ENCODE measurements around the gene PSKH1.
A peak's percentile ranks its signal among the peaks of the same experiment; 100 is the strongest.
"Not testable (repeated sequence)": the region's sequence is repeated elsewhere in the genome, so short reads cannot be mapped to it uniquely, and the experiment has no call there.

The PSKH1 gene

GRCh38 chr16:67935402-67936123 is 42.5 kb downstream of the PSKH1 start:
- intact Hi-C loops (cut with DNase I), result loop anchor here (5.0 to 10.0 kb wide), 2 partner anchors 89 to 107 kb away; partner anchors contain the start of genes DDX28 and DUS2
- peak; percentile 90 to 100 (median 98) for DNase-seq

- peak in 5 of 10 donors; percentile 42 to 82 (median 49) for DNase-seq
- intact Hi-C loops (cut with DNase I), result loop anchor here (5.0 to 10.0 kb wide), 2 partner anchors 88 to 106 kb away; partner anchors contain the start of genes DDX28 and DUS2
These were observed 43.2 kb downstream of the PSKH1 start, which contains the start of gene PSMB10 for GRCh38 chr16:67936124-67936879. Gene PSMB10 (minus strand): TSS chr16:67936850. CDS start chr16:67936749, 101 bp downstream.

GRCh38 chr16:67936880-67937605 is 44.0 kb downstream of the PSKH1 start:
- no peak for DNase-seq
- intact Hi-C loops (cut with DNase I), result loop anchor here (5.0 to 10.0 kb wide), 2 partner anchors 88 to 105 kb away; partner anchors contain the start of genes DDX28 and DUS2

DNA sequence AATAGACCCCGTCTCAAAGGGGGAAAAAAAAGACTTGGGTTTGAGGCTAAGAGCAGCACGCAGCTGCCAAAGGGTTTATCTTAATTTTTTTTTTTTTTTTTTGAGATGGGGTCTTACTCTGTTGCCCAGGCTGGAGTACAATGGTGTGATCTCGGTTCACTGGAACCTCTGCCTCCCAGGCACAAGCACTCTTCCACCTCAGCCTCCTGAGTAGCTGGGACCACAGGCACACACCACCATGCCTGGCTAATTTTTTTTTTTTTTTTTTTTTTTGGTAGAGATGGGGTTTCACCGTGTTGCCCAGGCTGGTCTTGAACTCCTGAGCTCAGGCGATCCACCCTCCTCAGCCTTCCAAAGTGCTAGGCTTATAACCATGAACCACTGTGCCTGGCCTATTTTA is 44.7 kb downstream of the PSKH1 start:
- DNase-seq, result not testable (repeated sequence)
- intact Hi-C loops (cut with DNase I), result loop anchor here (5.0 to 10.0 kb wide), 2 partner anchors 87 to 105 kb away; partner anchors contain the start of genes DDX28 and DUS2

- DNase-seq, result no peak
- intact Hi-C loops (cut with DNase I), result loop anchor here (5.0 to 10.0 kb wide), 2 partner anchors 85 to 103 kb away; partner anchors contain the start of genes DDX28 and DUS2
These were observed 46.7 kb downstream of the PSKH1 start for GRCh38 chr16:67939507-67940445.

DNA sequence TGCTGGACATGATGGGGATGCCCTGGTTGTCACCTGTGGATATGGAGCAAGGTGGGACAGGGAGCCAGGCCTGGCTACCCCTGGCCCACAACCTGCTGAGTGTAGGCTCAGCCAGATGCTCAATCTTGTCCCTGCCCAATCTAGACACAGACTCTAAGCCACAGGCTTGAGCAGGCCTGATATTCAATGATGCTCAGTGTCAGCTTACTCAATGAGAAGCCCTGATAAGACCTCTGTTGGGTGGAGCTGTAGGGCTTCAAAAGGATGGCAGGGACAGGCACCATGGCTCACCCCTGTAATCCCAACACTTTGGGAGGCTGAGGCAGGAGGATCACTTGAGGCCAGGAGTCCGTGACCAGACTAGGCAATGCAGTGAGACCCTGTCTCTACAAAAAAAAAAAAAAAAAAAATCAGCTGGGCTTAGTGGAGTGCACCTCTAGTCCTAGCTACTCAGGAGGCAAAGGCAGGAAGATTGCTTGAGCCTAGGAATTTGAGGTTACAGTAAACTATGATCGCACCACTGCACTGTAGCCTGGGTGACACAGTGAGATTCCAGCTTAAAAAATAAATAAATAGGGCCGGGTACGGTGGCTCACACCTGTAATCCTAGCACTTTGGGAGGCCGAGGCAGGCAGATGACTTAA is 47.5 kb downstream of the PSKH1 start:
- DNase-seq, result no peak
- intact Hi-C loops (cut with DNase I), result no loop called here

- intact Hi-C loops (cut with DNase I), result no loop called here
These were observed 48.6 kb downstream of the PSKH1 start for GRCh38 chr16:67941469-67942199.

DNA sequence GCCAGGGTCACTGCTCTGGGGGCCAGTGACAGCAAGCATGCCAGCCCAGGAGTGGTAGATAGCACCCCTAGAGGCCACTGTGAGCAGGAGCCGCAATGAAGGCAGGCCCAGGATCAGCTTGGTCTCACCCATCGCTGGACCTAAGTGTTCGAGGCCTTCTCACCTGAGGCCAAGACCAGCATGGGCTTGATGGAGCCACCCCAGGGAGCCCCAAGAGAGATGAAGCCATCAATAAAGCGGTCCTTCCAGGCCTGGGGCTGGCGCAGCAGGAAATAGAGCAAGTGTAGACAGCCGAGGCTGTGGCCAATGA is 49.1 kb downstream of the PSKH1 start:
- DNase-seq, result peak in 1 of 10 donors; percentile 67
- intact Hi-C loops (cut with DNase I), result no loop called here

More at GRCh38 chr16:67941469-67942199, 48.6 kb downstream of the PSKH1 start:
- no peak for DNase-seq

GRCh38 chr16:67942510-67943255 is 49.6 kb downstream of the PSKH1 start:
- intact Hi-C loops (cut with DNase I), result no loop called here
- DNase-seq, result peak in 1 of 10 donors; percentile 66

GRCh38 chr16:67943256-67943618 is 50.2 kb downstream of the PSKH1 start:
- intact Hi-C loops (cut with DNase I), result no loop called here

DNA sequence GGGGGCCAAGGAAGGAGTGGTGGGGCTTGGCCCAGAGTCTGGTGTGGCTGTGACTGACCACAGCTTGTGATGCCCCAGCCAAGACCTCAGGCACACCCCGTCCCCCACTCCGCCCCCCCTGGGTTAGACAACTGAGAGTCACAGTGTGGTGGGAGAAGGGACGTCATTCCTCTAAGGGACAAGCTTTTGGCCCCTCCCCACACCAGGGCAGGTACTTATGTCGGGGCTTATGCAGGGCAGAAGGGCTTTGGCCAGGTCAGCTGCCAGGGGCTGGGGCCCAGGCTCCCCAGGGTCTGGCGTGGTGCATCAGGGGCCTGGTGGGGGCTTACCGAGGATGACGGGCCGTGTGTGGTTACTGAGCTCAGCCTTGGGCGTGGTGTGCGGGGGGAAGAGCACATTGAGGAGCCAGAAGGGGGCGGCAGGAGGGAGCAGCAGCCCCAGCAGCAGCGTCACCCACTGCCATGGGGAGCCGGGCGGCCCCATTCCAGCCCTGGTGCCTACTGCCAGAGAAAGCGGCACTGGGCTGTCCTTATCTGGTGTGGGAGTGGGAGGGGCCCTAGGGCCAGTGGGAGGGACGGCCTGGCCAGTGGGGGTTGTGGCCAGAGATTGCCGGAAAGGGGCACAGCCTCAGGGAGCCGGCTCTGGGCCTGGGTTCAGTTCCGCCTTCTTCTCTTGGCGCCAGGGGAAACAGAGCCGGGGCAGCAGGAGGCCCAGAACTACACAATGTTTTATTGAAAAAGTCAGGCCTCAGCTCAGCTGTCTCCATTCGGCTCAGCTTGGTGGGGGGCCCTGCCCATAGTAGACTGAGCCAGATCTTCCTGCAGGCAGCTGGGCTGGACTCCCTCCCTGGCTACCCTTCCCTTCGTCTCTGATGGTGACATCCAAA is 50.8 kb downstream of the PSKH1 start, which contains the start of gene LCAT:
TSS of gene LCAT (minus strand) at position 502 of the 886 bp plus-strand sequence. CDS start at position 483, 19 bp downstream.
- DNase-seq, result peak; percentile 70 to 97 (median 77)
- intact Hi-C loops (cut with DNase I), result no loop called here

More at GRCh38 chr16:67943256-67943618, 50.2 kb downstream of the PSKH1 start:
- no peak for DNase-seq

GRCh38 chr16:67944690-67945391 is 51.8 kb downstream of the PSKH1 start:
- intact Hi-C loops (cut with DNase I), result no loop called here

GRCh38 chr16:67945392-67945933 is 52.4 kb downstream of the PSKH1 start:
- DNase-seq, result peak in 1 of 10 donors; percentile 56
- intact Hi-C loops (cut with DNase I), result no loop called here

More at GRCh38 chr16:67944690-67945391, 51.8 kb downstream of the PSKH1 start:
- peak in 1 of 10 donors; percentile 67 for DNase-seq

DNA sequence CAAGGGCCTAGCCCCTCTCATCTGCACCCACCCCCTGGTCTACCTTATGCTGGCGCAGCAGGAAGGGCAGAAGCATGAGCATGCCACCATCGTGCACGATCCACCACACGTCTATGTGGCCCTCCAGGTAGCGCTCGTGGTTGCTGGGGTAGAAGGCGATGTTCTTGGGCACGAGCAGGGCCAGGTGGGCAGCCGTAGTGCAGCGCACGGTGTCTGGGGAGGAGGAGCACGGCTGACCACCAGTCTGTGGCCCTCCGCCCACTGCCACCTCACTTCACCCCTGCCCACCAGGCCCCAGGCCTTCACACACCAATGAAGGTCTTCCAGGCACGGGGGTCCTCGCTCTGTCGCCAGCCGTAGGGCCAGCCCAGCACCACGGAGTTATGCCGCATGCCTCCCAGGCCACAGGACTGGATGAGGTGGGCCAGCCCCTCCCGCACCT is 53.1 kb downstream of the PSKH1 start:
- peak in 1 of 10 donors; percentile 66 for DNase-seq
- intact Hi-C loops (cut with DNase I), result no loop called here

- intact Hi-C loops (cut with DNase I), result no loop called here
- peak in 1 of 10 donors; percentile 68 for DNase-seq
These were observed 54.0 kb downstream of the PSKH1 start for GRCh38 chr16:67946966-67947558.
